Measurements from ENCODE around the gene CCM2. TPM values are rescaled to one million over a fixed set of nuclear protein-coding genes. Genes with fewer than 3 reads are reported as not detected.
A peak's percentile ranks its signal among the peaks of the same experiment; 100 is the strongest.

CCM2 gene
- total and polyA plus RNA-seq, 10 donors = 67.8 to 108 (median 83.8) TPM

GRCh38 chr7:45082031-45082830, 82.2 kb downstream of the CCM2 start:
- intact Hi-C loops (cut with DNase I; ENCODE audit: low total_unique reads) = no loop called here
- DNase-seq = no peak
- Histone ChIP-seq H3K27ac (peak overlapping the region in 2 of 8 donors; percentile 22 to 33), H3K36me3 (peaks cover 0 to 8% (median 7%) of the 10 kb centered on the region in 6 donors), H3K9me3 (no peaks in the 10 kb centered on the region), H3K4me1 (peaks cover 0 to 18% (median 5%) of the 10 kb centered on the region in 6 donors), H3K4me3 (no peak overlapping the region), H3K27me3 (replicated peaks in 1 of 7) (no peaks in the 10 kb centered on the region)
- WGBS, 5 donors = 65 to 76% (median 73%) methylated on average over 5 to 18 of the region's 18 CpGs
- TF ChIP-seq POLR2A (IDR thresholded peaks at IDR 0.05) = no peak
- no peak for TF ChIP-seq CTCF (IDR thresholded peaks at IDR 0.05 in 8 of 11, conservative IDR thresholded peaks at IDR 0.05 in 3 of 11)
- TF ChIP-seq POLR2AphosphoS5 (IDR thresholded peaks at IDR 0.05) = no peak

- no peak overlapping the region for H3K4me3 ChIP-seq
- no peaks in the 10 kb centered on the region for H3K9me3 ChIP-seq
- DNase-seq = no peak
- H3K27ac ChIP-seq = peak overlapping the region in 2 of 8 donors; percentile 5 to 33
- peaks cover 0 to 20% (median 5%) of the 10 kb centered on the region in 6 donors for H3K4me1 ChIP-seq
- H3K36me3 ChIP-seq = peaks cover 0 to 2% (median under 1%) of the 10 kb centered on the region in 6 donors
- intact Hi-C loops (cut with DNase I; ENCODE audit: low total_unique reads) = no loop called here
- TF ChIP-seq POLR2A (IDR thresholded peaks at IDR 0.05) = no peak
- TF ChIP-seq POLR2AphosphoS5 (IDR thresholded peaks at IDR 0.05) = peak in 1 of 3 donors; percentile 9
- peaks cover 0 to 2% (median 0%) of the 10 kb centered on the region in 7 donors for H3K27me3 ChIP-seq (replicated peaks in 1 of 7)
- 70 to 88% (median 78%) methylated on average over 8 to 10 of the region's 10 CpGs for WGBS, 5 donors
These were observed 82.9 kb downstream of the CCM2 start for GRCh38 chr7:45082831-45083331.

- no peak for TF ChIP-seq CTCF (IDR thresholded peaks at IDR 0.05 in 8 of 11, conservative IDR thresholded peaks at IDR 0.05 in 3 of 11)
- TF ChIP-seq POLR2AphosphoS5 (IDR thresholded peaks at IDR 0.05) = no peak
- no peak for TF ChIP-seq POLR2A (IDR thresholded peaks at IDR 0.05)
- WGBS, 5 donors = 72 to 95% (median 83%) methylated on average over 3 to 5 of the region's 5 CpGs
- H3K27me3 ChIP-seq (replicated peaks in 1 of 7) = peaks cover 0 to 17% (median 9%) of the 10 kb centered on the region in 7 donors
- H3K36me3 ChIP-seq = no peaks in the 10 kb centered on the region
- H3K9me3 ChIP-seq = no peaks in the 10 kb centered on the region
- peaks cover 0 to 34% (median 18%) of the 10 kb centered on the region in 6 donors for H3K4me1 ChIP-seq
- H3K27ac ChIP-seq = no peak overlapping the region
- intact Hi-C loops (cut with DNase I; ENCODE audit: low total_unique reads) = no loop called here
- no peak overlapping the region for H3K4me3 ChIP-seq
- peak; percentile 29 for DNase-seq
These were observed 84.3 kb downstream of the CCM2 start for GRCh38 chr7:45084336-45084735.

- intact Hi-C loops (cut with DNase I; ENCODE audit: low total_unique reads) = no loop called here
- Histone ChIP-seq H3K36me3 (no peaks in the 10 kb centered on the region), H3K9me3 (no peaks in the 10 kb centered on the region), H3K27ac (no peak overlapping the region), H3K4me3 (no peak overlapping the region), H3K4me1 (peaks cover 0 to 38% (median 20%) of the 10 kb centered on the region in 6 donors), H3K27me3 (replicated peaks in 1 of 7) (peaks cover 0 to 24% (median 11%) of the 10 kb centered on the region in 7 donors)
- DNase-seq = peak; percentile 69
- no peak for TF ChIP-seq POLR2AphosphoS5 (IDR thresholded peaks at IDR 0.05)
- TF ChIP-seq CTCF (IDR thresholded peaks at IDR 0.05 in 8 of 11, conservative IDR thresholded peaks at IDR 0.05 in 3 of 11) = no peak
- no peak for TF ChIP-seq POLR2A (IDR thresholded peaks at IDR 0.05)
- WGBS, 5 donors = 80 to 86% (median 85%) methylated on average over 19 to 24 of the region's 24 CpGs
These were observed 85.1 kb downstream of the CCM2 start for GRCh38 chr7:45084901-45085618.
